CD4-positive, alpha-beta T cell treated with Interleukin-17A for 1 hour (primary cell): ENCODE results near the gene NRN1L.
"Not testable (repeated sequence)": the region's sequence is repeated elsewhere in the genome, so short reads cannot be mapped to it uniquely, and the experiment has no call there.

ENCODE experiments used
- DNase-seq: peaks from one replicate; pipeline ENCODE4 v3.0.0-alpha.2; 2020

Gene NRN1L

DNA sequence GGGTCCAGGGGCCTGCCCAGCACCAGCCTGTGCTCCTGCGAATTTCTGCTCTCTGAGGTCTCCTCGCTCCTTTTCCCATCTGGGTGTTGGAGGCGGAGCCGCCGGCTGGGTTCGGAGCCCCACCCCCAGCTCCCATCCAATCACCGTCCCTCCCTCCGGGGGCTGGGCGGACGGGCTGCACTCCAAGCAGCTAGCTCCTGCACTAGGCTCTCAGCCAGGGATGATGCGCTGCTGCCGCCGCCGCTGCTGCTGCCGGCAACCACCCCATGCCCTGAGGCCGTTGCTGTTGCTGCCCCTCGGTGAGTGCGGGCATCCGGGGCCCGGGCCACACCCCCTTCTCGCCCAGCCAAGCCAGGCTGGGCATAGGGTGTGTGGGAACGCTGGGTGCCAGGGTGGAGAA lies at the start of gene NRN1L:
TSS of gene NRN1L (plus strand) at position 202 of the 400 bp plus-strand sequence. CDS start at position 221, 19 bp downstream.
- no peak for DNase-seq

DNA sequence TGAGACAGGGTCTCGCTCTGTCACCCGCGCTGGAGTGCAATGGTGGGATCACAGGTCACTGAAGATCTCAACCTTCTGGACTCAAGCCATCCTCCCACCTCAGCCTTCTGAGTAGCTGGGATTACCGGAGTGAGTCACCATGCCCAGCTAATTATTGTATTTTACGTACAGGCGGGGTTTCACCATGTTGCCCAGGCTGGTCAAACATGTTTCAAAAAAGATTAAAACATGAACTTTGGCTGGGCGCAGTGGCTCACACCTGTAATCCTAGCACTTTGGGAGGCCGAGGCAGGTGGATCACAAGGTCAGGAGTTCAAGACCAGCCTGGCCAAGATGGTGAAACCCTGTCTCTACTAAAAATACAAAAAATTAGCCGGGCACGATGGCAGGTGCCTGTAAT lies 47.5 kb upstream of the NRN1L start:
- not testable (repeated sequence) for DNase-seq

DNA sequence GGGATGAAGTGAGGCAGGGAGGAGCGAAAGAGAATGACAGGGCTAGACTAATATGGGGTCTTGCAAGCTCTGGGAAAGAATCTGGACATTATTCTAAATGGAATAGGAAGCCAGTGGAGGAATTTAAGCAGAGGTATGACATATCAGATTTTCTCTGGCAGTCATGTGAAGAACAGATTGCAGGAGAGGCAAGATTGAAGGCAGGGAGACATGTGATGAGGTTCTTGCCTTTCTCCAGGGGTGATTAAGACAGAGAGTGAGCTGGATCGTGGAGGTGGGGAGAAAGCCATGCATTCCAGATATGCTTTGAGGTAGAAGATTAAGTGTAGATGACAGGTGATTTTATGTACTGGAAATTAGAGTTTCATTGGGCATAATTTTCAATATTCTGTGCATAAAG lies 46.9 kb upstream of the NRN1L start:
- no peak for DNase-seq

DNA sequence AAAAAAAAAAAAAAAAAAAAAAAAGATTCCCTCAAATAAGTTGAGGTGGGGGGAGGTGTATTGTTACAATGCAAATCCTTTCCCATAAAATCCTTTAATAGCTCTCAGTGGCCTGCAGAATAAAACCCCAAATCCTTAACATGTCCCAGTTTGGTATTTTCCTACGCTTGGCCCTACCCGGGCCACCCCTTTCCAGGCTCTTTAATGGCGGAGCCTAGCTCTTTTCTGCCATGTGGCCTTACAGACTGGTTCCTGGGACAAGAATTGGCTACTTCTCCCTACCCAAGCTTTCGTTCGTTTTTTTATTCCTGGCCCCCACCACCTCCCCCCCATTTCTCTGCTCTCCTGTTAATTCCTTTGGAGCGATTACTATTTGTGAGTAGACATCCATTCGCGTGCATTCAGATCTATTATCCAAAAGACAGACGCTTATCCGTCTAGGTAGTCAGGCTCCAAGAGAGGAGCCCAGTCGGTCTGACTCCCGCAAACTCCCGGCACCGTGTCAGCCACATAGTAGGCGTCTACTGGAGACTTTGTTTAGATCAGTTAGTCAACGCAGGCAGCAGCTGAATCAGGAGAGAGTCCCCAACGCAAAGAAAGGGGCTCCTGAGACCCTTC lies 43.4 kb upstream of the NRN1L start:
- no peak for DNase-seq

DNA sequence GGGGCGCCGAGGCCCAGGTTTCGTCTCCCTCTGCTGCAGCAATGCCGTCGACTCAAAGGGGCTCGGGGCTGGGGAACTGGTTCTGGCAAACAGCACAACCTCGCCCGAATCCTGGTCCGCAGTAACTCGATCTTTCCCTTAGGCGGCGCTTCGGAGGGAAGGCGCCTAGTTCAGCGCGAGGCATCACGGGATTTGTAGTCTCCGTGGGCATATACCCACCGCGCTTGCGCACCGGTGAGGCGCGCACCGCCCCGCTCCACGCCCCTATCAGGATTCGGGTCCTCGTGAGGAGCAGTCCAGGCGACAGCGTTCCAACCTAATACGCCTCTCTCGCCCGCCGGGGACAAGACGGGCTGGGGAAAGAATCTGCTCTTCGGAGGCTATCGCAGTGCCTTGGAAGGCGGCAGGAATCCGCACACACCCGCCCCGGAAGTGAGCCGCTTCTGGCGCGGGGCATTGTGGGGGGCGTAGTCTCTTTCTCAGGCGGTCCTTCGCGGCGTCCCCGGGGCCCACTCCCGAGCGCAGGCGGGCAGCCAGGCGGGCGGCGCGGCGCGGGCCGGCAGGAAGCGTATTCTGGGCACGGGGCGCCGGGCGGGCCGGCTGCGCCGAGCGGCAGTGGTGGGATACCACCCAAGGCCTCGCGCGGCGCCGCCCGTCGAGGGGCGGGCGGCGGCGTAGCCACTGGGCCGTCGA lies 42.7 kb upstream of the NRN1L start, which contains the start of gene THAP11:
TSS of gene THAP11 (plus strand) at position 505 of the 693 bp plus-strand sequence. CDS start 235 bp downstream, outside the sequence.
- peak; percentile 96 for DNase-seq

GRCh38 chr16:67842509-67843342 lies 42.0 kb upstream of the NRN1L start:
- DNase-seq, result peak; percentile 72

GRCh38 chr16:67843343-67843765 lies 41.3 kb upstream of the NRN1L start:
- DNase-seq, result no peak

GRCh38 chr16:67844497-67844896 lies 40.2 kb upstream of the NRN1L start:
- DNase-seq, result no peak

DNA sequence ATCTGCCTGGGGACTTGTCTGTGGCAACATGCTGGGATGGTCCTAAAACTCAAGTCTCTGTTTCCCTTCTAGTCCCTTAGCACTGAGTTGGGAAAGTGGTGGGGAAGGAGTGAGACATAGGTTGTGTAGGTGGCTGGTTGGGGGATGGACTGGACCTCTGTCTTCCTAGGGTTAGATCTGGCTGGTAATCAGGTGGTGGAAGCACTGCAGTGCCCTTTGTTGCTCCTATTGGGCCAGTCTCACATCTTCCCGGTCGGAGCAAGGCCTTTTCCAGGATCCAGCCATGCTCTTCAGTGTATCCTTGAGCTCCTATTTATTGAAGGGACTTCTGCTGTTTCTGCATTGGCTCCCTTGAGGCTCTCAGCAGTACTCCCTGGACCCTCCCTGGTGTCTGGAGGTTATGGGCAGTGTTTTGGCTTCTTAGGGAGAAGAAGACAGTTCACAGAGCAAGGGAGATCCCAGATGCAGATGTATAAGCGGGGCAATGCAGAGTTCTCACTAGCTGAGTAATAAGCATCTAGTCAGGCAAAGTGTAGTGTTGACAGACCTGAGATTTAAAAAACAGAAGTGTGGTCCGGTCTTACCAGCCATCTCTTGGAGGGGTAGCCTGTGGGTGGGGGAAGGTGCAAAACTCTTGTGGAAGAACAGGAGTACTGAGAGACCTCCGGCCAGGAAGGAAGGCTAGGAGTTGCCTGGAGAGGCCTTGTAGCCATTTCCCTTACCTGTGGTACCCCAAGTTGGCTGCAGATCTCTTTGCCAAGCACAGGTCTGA lies 39.2 kb upstream of the NRN1L start:
- DNase-seq, result no peak

GRCh38 chr16:67846063-67846319 lies 38.7 kb upstream of the NRN1L start:
- no peak for DNase-seq

DNA sequence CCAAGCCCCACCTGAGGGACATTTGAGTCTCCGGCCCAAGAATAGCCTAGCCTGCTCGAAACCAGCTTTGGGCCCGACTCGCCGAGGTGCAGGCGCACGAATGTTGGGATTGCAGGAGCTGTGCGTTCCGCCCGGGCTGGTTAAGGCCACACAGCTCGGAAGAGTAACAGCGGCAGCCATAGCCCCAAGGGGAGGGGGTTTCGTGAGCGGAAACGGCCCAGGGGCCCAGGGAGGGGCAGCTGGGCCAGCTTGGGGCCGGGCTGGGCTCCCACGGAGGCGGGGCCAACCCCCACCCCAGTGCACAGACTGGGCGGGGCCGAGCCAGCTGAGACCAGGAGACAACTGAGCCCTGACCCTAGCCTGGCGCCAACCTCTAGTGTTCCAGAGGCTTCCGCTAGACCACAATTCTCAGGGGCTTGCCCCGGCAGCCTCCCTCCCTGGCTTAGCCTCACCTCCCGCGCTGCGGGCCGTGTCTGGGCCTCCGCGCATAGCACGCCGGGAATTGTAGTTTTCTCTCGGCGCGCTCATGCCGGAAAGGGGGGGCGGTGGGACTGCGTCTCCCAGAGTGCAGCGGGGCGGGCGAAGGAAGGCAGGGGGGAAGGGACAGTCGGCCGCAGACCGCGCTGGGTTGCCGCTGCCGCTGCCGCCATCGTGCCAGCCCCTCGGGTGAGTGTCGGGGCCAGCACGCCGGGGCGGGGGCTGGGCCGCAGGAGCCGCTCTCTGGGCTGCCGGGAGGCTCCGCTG lies 38.2 kb upstream of the NRN1L start, which contains the start of gene NUTF2:
TSS of gene NUTF2 (plus strand) at position 614 of the 744 bp plus-strand sequence. CDS start 18,198 bp downstream, outside the sequence.
- DNase-seq, result peak; percentile 96

GRCh38 chr16:67847064-67847861 lies 37.4 kb upstream of the NRN1L start, which contains the start of gene CENPT:
TSS of gene CENPT (minus strand) at chr16:67847693. CDS start at chr16:67833859, 13,834 bp downstream.
- no peak for DNase-seq

DNA sequence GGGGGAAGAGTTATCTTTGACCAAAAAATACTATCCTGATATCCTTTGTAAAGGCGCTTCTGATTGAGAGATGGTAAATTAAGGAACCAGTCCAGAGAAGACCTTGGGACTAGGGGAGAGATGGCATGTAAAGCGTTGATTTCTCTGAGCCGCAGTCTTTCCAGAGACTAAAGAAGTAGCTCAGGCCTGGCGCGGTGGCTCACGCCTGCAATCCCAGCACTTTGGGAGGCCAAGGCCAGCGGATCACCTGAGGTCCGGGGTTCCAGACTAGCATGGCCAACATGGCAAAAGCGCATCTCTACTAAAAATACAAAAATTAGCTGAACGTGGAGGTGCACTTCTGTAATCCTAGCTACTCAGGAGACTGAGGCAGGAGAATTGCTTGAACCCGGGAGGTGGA lies 36.6 kb upstream of the NRN1L start:
- no peak for DNase-seq

DNA sequence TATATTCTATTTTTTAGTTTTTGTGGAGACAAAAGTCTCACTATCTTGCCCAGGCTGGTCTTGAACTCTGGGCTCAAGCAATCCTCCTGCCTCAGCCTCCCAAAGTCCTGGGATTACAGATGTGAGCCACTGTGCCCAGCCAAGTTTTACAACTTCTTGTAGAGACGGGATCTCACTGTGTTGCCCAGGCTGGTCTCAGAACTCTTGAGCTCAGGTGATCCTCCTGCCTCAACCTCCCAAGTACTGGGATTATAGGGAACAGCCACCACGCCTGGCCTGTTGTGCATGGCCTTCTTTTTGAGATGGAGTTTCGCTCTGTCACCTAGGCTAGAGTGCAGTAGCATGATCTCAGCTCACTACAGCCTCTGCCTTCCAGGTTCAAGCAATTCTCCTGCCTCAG lies 31.0 kb upstream of the NRN1L start:
- DNase-seq, result no peak

- no peak for DNase-seq
Observed at GRCh38 chr16:67855789-67856188, 28.9 kb upstream of the NRN1L start.

- no peak for DNase-seq
Observed at GRCh38 chr16:67856927-67857546, 27.6 kb upstream of the NRN1L start.

GRCh38 chr16:67857547-67858233 lies 27.0 kb upstream of the NRN1L start:
- DNase-seq, result peak; percentile 41

GRCh38 chr16:67858500-67858899 lies 26.2 kb upstream of the NRN1L start:
- DNase-seq, result no peak

DNA sequence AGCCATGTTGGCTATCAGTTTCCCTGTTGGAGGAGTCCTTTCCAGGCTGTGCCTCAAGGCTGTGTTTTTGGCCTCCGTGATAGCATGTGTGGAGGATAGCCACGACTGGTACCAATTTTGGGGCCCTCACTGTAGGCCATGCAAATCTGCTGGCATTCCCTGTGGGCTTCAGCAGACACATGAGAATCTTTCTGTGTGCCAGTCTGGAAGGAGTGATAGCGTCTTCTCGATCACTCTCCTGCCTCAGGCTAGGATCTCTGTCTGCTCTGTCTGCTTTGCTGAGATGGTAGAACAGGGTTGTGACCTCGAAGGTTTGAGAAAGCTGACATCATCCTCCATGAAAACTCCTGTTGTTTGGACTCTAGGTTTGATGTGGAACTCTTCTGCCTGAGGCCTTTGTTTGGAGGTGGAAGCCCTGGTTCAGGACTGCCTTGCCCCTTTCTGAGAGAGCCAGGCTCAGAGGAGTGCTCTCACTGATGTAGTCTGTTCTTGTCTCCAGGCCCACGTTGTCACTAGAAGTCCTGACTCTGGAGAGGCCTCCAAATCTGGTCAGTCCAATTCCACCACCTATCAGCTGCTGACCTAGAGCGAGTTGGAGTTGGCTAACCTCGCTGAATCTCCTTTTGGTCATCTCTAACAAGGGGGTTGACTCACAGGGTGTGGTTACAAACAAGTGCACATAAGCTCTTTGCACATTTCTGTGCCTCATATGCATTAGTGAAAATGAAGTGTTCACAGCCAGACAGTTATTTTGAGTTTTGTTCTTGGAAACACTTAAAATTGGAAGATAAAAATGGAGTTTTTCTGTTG lies 23.9 kb upstream of the NRN1L start:
- no peak for DNase-seq
